PC-3 (cell line): ENCODE results near the gene FAM227A. TPM values are rescaled to one million over a fixed set of nuclear protein-coding genes. Genes with fewer than 3 reads are reported as not detected.

ENCODE experiments used
- ATAC-seq: fragments of 200-7000 bp; cut with Tn5 transposase; 2 replicates; pipeline ENCODE4 v1.9.1; 2020; ENCODE audit warnings: mild to moderate bottlenecking, moderate library complexity
- BruUV-seq: library from RNA; stranded (reverse); fragments of 400-500 nt; replicated peaks from 2 replicates; lab custom pipeline; 2021; lab: Mats Ljungman, UMichigan
- CTCF ChIA-PET: fragments of 300-600 bp; sonication (Branson Sonifier 250); formaldehyde crosslinking; loops from one replicate; lab custom pipeline; 2022; ENCODE audit warnings: antibody characterized with exemption; lab: Charles Lee
- POLR2A ChIA-PET: fragments of 300-600 bp; sonication (Branson Sonifier 250); formaldehyde crosslinking; loops from one replicate; lab custom pipeline; 2022; ENCODE audit warnings: antibody characterized with exemption; ENCODE audit not compliant: unreplicated experiment; lab: Charles Lee
- DNase-seq: peaks from one replicate; pipeline ENCODE4 v3.0.0-alpha.2; 2015
- H2AFZ ChIP-seq: fragments of 300-600 bp; sonication (generic); 2 replicates; pipeline ENCODE4 v1.6.0; 2016; ENCODE audit warnings: antibody characterized with exemption, low read length
- H3F3A ChIP-seq: fragments of 300-600 bp; sonication (generic); one replicate; pipeline ENCODE4 v1.6.0; 2017; ENCODE audit warnings: antibody characterized with exemption, low read length, control low read depth, mild to moderate bottlenecking; ENCODE audit not compliant: unreplicated experiment
- H3K27ac ChIP-seq: fragments of 300-600 bp; sonication (generic); 2 replicates; pipeline ENCODE4 v1.5.1; 2016; ENCODE audit warnings: mild to moderate bottlenecking, low read length
- H3K27me3 ChIP-seq: fragments of 300-600 bp; sonication (generic); 2 replicates; pipeline ENCODE4 v1.6.1; 2016; ENCODE audit warnings: low read length, mixed read lengths
- H3K36me3 ChIP-seq: fragments of 300-600 bp; sonication (generic); 2 replicates; pipeline ENCODE4 v1.6.1; 2016; ENCODE audit warnings: low read depth, mixed run types, low read length, mixed read lengths
- H3K4me1 ChIP-seq: fragments of 300-600 bp; sonication (generic); 2 replicates; pipeline ENCODE4 v1.5.1; 2016; ENCODE audit warnings: low read length; ENCODE audit not compliant: insufficient read depth
- H3K4me2 ChIP-seq: fragments of 300-600 bp; sonication (generic); 2 replicates; pipeline ENCODE4 v1.6.0; 2016; ENCODE audit warnings: low read length
- H3K4me3 ChIP-seq: fragments of 300-600 bp; sonication (generic); 2 replicates; pipeline ENCODE4 v1.5.1; 2016; ENCODE audit warnings: mild to moderate bottlenecking, low read length, mixed read lengths
- H3K79me2 ChIP-seq: fragments of 300-600 bp; sonication (generic); 2 replicates; pipeline ENCODE4 v1.6.1; 2017; ENCODE audit warnings: low read length, mixed read lengths
- H3K9ac ChIP-seq: fragments of 300-600 bp; sonication (generic); 2 replicates; pipeline ENCODE4 v1.6.0; 2016; ENCODE audit warnings: mild to moderate bottlenecking, low read length
- H3K9me2 ChIP-seq: fragments of 300-600 bp; sonication (generic); replicated peaks from 2 replicates; pipeline ENCODE4 v1.6.1; 2016; ENCODE audit warnings: mixed run types, low read length, mixed read lengths
- H3K9me3 ChIP-seq: fragments of 300-600 bp; sonication (generic); 2 replicates; pipeline ENCODE4 v1.6.1; 2016; ENCODE audit warnings: low read length, mixed read lengths
- H4K20me1 ChIP-seq: fragments of 300-600 bp; sonication (generic); 2 replicates; pipeline ENCODE4 v1.6.1; 2016; ENCODE audit warnings: low read length, mixed read lengths
- CTCF ChIP-seq: fragments of 300-600 bp; sonication (generic); conservative IDR thresholded peaks from 2 replicates; pipeline ENCODE4 v1.5.1; 2017; ENCODE audit warnings: antibody characterized with exemption, low read depth, mild to moderate bottlenecking, low read length
- EZH2 ChIP-seq: fragments of 300-600 bp; sonication (generic); IDR thresholded peaks from one replicate; pipeline ENCODE4 v1.6.1; 2017; ENCODE audit warnings: antibody characterized with exemption, mild to moderate bottlenecking, low read length; ENCODE audit not compliant: unreplicated experiment
- EZH2phosphoT487 ChIP-seq: fragments of 300-600 bp; sonication (generic); IDR thresholded peaks from 2 replicates; pipeline ENCODE4 v1.6.1; 2018; ENCODE audit warnings: mild to moderate bottlenecking, antibody characterized with exemption, low read length, borderline replicate concordance
- intact Hi-C: fragments of 100-400 bp; cut with micrococcal nuclease; formaldehyde crosslinking; loops from 2 replicates; pipeline ENCODE4 v1.9.0; 2023
- total RNA-seq: library from RNA; depleted of rRNA; stranded (reverse); fragments of >200 nt; gene quantifications from 2 replicates; pipeline ENCODE4 v1.2.3, GENCODE V29; 2014

FAM227A gene
- total RNA-seq, 1 experiment from 2014 or later: 1.2 TPM

GRCh38 chr22:38655519-38656255, 505 bp downstream of the FAM227A start:
- no peaks in the 10 kb centered on the region for H3K27me3 ChIP-seq
- ATAC-seq: peak; percentile 10
- H2AFZ ChIP-seq: peak overlapping the region; percentile 99
- TSS peak; percentile 89 for BruUV-seq
- H3K79me2 ChIP-seq: peaks cover 12% of the 10 kb centered on the region
- no peaks in the 10 kb centered on the region for H4K20me1 ChIP-seq
- ChIA-PET POLR2A (no interaction called here), CTCF (no interaction called here)
- H3K9me2 ChIP-seq: no peaks in the 10 kb centered on the region
- DNase-seq: peak; percentile 15
- no peaks in the 10 kb centered on the region for H3K9me3 ChIP-seq
- no peaks in the 10 kb centered on the region for H3F3A ChIP-seq
- peak overlapping the region; percentile 86 for H3K4me2 ChIP-seq
- H3K4me3 ChIP-seq: peak overlapping the region; percentile 97
- no peaks in the 10 kb centered on the region for H3K36me3 ChIP-seq
- intact Hi-C loops: no loop called here
- H3K4me1 ChIP-seq: 0 out of 2 replicates have a peak, but pooled peaks cover 4% of the 10 kb centered on the region
- H3K27ac ChIP-seq: peak overlapping the region; percentile 90
- TF ChIP-seq EZH2phosphoT487: no peak
- peak overlapping the region; percentile 98 for H3K9ac ChIP-seq

- DNase-seq (no peak), ATAC-seq (no peak)
- Histone ChIP-seq H3K36me3 (no peaks in the 10 kb centered on the region), H4K20me1 (no peaks in the 10 kb centered on the region), H3K9ac (no peak overlapping the region), H3K9me3 (no peaks in the 10 kb centered on the region), H3K27ac (no peak overlapping the region), H2AFZ (no peak overlapping the region), H3F3A (no peaks in the 10 kb centered on the region), H3K27me3 (no peaks in the 10 kb centered on the region), H3K79me2 (peaks cover 12% of the 10 kb centered on the region), H3K4me3 (no peak overlapping the region), H3K4me1 (peaks cover 11% of the 10 kb centered on the region; the same call in 1 of the 2 replicates), H3K9me2 (no peaks in the 10 kb centered on the region), H3K4me2 (no peak overlapping the region)
- BruUV-seq: no TSS peak
- intact Hi-C loops: no loop called here
- TF ChIP-seq EZH2phosphoT487: no peak
- TF ChIP-seq CTCF: no peak
- TF ChIP-seq EZH2: no peak
- POLR2A ChIA-PET: no interaction called here
- CTCF ChIA-PET: no interaction called here
Observed at GRCh38 chr22:38653741-38654140, 2.5 kb downstream of the FAM227A start.

GRCh38 chr22:38652859-38653258, 3.3 kb downstream of the FAM227A start:
- no peak for TF ChIP-seq EZH2
- TF ChIP-seq EZH2phosphoT487: no peak
- TF ChIP-seq CTCF: no peak
- BruUV-seq: no TSS peak
- no peak for ATAC-seq

More at GRCh38 chr22:38652859-38653258, 3.3 kb downstream of the FAM227A start:
- Histone ChIP-seq H3K4me3 (no peak overlapping the region), H2AFZ (no peak overlapping the region), H3K79me2 (peaks cover 12% of the 10 kb centered on the region), H3K4me1 (peaks cover 11% of the 10 kb centered on the region; the same call in 1 of the 2 replicates), H3K27me3 (no peaks in the 10 kb centered on the region), H3F3A (no peaks in the 10 kb centered on the region), H4K20me1 (no peaks in the 10 kb centered on the region), H3K27ac (no peak overlapping the region), H3K9ac (no peak overlapping the region), H3K36me3 (no peaks in the 10 kb centered on the region), H3K4me2 (no peak overlapping the region), H3K9me2 (no peaks in the 10 kb centered on the region), H3K9me3 (no peaks in the 10 kb centered on the region)
- ChIA-PET CTCF (no interaction called here), POLR2A (no interaction called here)
- no peak for DNase-seq
- intact Hi-C loops: no loop called here
